ENCODE results near the gene DHCR7.

DHCR7 gene

GRCh38 chr11:71406681-71407080, 41.5 kb downstream of the DHCR7 start:
- DNase-seq, result no peak

- no peak for DNase-seq
These were observed 44.0 kb downstream of the DHCR7 start for GRCh38 chr11:71404209-71404608.

GRCh38 chr11:71402878-71403277, 45.3 kb downstream of the DHCR7 start:
- DNase-seq, result no peak

- DNase-seq, result no peak
These were observed 48.0 kb downstream of the DHCR7 start for GRCh38 chr11:71400216-71400615.

GRCh38 chr11:71399341-71399740, 48.9 kb downstream of the DHCR7 start:
- no peak for DNase-seq

- DNase-seq, result no peak
These were observed 50.2 kb downstream of the DHCR7 start for GRCh38 chr11:71397961-71398360.

GRCh38 chr11:71397331-71397860, 50.8 kb downstream of the DHCR7 start:
- DNase-seq, result no peak

- DNase-seq, result no peak
These were observed 51.6 kb downstream of the DHCR7 start for GRCh38 chr11:71396548-71397123.

- DNase-seq, result no peak
These were observed 52.4 kb downstream of the DHCR7 start for GRCh38 chr11:71395774-71396173.

GRCh38 chr11:71395263-71395560, 53.0 kb downstream of the DHCR7 start:
- no peak for DNase-seq

- DNase-seq, result no peak
These were observed 54.9 kb downstream of the DHCR7 start for GRCh38 chr11:71393283-71393682.

- no peak for DNase-seq
These were observed 56.4 kb downstream of the DHCR7 start for GRCh38 chr11:71391796-71392195.

GRCh38 chr11:71391352-71391751, 56.8 kb downstream of the DHCR7 start:
- no peak for DNase-seq

GRCh38 chr11:71388637-71389235, 59.5 kb downstream of the DHCR7 start:
- DNase-seq, result no peak

- DNase-seq, result no peak
These were observed 60.2 kb downstream of the DHCR7 start for GRCh38 chr11:71387784-71388636.

- DNase-seq, result no peak
These were observed 61.0 kb downstream of the DHCR7 start for GRCh38 chr11:71387200-71387599.

- no peak for DNase-seq
These were observed 62.0 kb downstream of the DHCR7 start for GRCh38 chr11:71386202-71386601.

GRCh38 chr11:71385091-71385490, 63.1 kb downstream of the DHCR7 start:
- DNase-seq, result no peak

GRCh38 chr11:71384561-71384960, 63.6 kb downstream of the DHCR7 start:
- DNase-seq, result no peak
